ENCODE data around the gene GALNT2. TPM values are rescaled to one million over a fixed set of nuclear protein-coding genes. Genes with fewer than 3 reads are reported as not detected.

GALNT2 gene
- total and polyA plus RNA-seq, 2 of the 13 experiments (the other 11 are each of a cell fraction or from before 2014, with no cell fraction given) = 39.3 to 39.6 TPM

- TF ChIP-seq YY1 (IDR thresholded peaks at IDR 0.05; ENCODE audit: insufficient read depth, insufficient replicate concordance, low read depth, low read length) = no peak
- TF ChIP-seq, protein P1, sequence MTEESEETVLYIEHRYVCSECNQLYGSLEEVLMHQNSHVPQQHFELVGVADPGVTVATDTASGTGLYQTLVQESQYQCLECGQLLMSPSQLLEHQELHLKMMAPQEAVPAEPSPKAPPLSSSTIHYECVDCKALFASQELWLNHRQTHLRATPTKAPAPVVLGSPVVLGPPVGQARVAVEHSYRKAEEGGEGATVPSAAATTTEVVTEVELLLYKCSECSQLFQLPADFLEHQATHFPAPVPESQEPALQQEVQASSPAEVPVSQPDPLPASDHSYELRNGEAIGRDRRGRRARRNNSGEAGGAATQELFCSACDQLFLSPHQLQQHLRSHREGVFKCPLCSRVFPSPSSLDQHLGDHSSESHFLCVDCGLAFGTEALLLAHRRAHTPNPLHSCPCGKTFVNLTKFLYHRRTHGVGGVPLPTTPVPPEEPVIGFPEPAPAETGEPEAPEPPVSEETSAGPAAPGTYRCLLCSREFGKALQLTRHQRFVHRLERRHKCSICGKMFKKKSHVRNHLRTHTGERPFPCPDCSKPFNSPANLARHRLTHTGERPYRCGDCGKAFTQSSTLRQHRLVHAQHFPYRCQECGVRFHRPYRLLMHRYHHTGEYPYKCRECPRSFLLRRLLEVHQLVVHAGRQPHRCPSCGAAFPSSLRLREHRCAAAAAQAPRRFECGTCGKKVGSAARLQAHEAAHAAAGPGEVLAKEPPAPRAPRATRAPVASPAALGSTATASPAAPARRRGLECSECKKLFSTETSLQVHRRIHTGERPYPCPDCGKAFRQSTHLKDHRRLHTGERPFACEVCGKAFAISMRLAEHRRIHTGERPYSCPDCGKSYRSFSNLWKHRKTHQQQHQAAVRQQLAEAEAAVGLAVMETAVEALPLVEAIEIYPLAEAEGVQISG (CRISPR knock-in tag; IDR thresholded peaks at IDR 0.05) = no peak
- TF ChIP-seq EP300 (IDR thresholded peaks at IDR 0.05; ENCODE audit: low read depth in 2 of 2, low read length in 2 of 2) = peak in 1 of 2 experiments; percentile 15; a peak in 1 of 4 replicates
- no peak; the same call in 1 of the 2 replicates for TF ChIP-seq EP300 (CRISPR knock-in tag; IDR thresholded peaks at IDR 0.05; ENCODE audit: borderline replicate concordance)
- TF ChIP-seq, protein P2, sequence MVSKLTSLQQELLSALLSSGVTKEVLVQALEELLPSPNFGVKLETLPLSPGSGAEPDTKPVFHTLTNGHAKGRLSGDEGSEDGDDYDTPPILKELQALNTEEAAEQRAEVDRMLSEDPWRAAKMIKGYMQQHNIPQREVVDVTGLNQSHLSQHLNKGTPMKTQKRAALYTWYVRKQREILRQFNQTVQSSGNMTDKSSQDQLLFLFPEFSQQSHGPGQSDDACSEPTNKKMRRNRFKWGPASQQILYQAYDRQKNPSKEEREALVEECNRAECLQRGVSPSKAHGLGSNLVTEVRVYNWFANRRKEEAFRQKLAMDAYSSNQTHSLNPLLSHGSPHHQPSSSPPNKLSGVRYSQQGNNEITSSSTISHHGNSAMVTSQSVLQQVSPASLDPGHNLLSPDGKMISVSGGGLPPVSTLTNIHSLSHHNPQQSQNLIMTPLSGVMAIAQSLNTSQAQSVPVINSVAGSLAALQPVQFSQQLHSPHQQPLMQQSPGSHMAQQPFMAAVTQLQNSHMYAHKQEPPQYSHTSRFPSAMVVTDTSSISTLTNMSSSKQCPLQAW (CRISPR knock-in tag; IDR thresholded peaks at IDR 0.05) = no peak
- TF ChIP-seq CREM (IDR thresholded peaks at IDR 0.05) = peak; percentile 26; the same call in 1 of the 2 replicates
- TF ChIP-seq CREM (CRISPR knock-in tag; IDR thresholded peaks at IDR 0.05) = no peak
- TF ChIP-seq, protein P3, sequence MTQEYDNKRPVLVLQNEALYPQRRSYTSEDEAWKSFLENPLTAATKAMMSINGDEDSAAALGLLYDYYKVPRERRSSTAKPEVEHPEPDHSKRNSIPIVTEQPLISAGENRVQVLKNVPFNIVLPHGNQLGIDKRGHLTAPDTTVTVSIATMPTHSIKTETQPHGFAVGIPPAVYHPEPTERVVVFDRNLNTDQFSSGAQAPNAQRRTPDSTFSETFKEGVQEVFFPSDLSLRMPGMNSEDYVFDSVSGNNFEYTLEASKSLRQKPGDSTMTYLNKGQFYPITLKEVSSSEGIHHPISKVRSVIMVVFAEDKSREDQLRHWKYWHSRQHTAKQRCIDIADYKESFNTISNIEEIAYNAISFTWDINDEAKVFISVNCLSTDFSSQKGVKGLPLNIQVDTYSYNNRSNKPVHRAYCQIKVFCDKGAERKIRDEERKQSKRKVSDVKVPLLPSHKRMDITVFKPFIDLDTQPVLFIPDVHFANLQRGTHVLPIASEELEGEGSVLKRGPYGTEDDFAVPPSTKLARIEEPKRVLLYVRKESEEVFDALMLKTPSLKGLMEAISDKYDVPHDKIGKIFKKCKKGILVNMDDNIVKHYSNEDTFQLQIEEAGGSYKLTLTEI (CRISPR knock-in tag; conservative IDR thresholded peaks at IDR 0.05) = no peak
Observed at GRCh38 chr1:230299191-230300006, 232.4 kb downstream of the GALNT2 start (continued).

All from HepG2 (cell line).